Endothelial cell of umbilical vein (primary cell): ENCODE measurements around the gene EEIG1. TPM values are rescaled to one million over a fixed set of nuclear protein-coding genes. Genes with fewer than 3 reads are reported as not detected.

ENCODE experiments used
- BruUV-seq: library from RNA; stranded (reverse); fragments of 400-500 nt; replicated peaks from 2 replicates; lab custom pipeline; 2021; lab: Mats Ljungman, UMichigan
- CTCF ChIA-PET: fragments of 300-600, 350-600 bp; sonication (Branson Sonifier 250); formaldehyde crosslinking; loops from one replicate; lab custom pipeline; 2021; ENCODE audit warnings: antibody characterized with exemption, inconsistent platforms; lab: Charles Lee
- POLR2A ChIA-PET: fragments of 300-600, 350-600 bp; sonication (Branson Sonifier 250); formaldehyde crosslinking; loops from one replicate; lab custom pipeline; 2021; ENCODE audit warnings: antibody characterized with exemption, inconsistent platforms; lab: Charles Lee
- DNase-seq: peaks from one replicate; pipeline ENCODE4 v3.0.0-alpha.2; 2011; ENCODE audit warnings: low read depth, low spot score
- FAIRE-seq: peaks from 2 replicates; lab custom pipeline; 2011; peaks lifted over from hg19 to GRCh38; lab: Jason Lieb, UNC
- H2AFZ ChIP-seq: 2 replicates; pipeline ENCODE4 v1.6.0; 2012; ENCODE audit warnings: low read depth, low read length, control low read depth, inconsistent platforms
- H3K27ac ChIP-seq: 2 replicates; pipeline ENCODE4 v1.5.1; 2011; ENCODE audit warnings: low read depth, mild to moderate bottlenecking, control low read depth, low read length, moderate library complexity; ENCODE audit not compliant: insufficient read depth
- H3K27me3 ChIP-seq, 2 experiments: 2 replicates each; pipeline versions ENCODE4 v1.6.0 to v1.6.1; 2011; ENCODE audit warnings: low read length in 2 of 2, mixed read lengths in 1 of 2; ENCODE audit not compliant: control insufficient read depth in 2 of 2, insufficient read depth in 2 of 2
- H3K36me3 ChIP-seq, 2 experiments: 2 replicates in 1 of 2; 3 replicates in 1 of 2; pipeline ENCODE4 v1.5.1; 2011; ENCODE audit warnings: low read length in 2 of 2, mild to moderate bottlenecking in 1 of 2, moderate library complexity in 1 of 2; ENCODE audit not compliant: control insufficient read depth in 2 of 2, insufficient read depth in 2 of 2; ENCODE audit errors: extremely low read depth in 1 of 2
- H3K4me1 ChIP-seq: 3 replicates; pipeline ENCODE4 v1.5.1; 2011; ENCODE audit warnings: mild to moderate bottlenecking, low read length; ENCODE audit not compliant: control insufficient read depth, insufficient read depth; ENCODE audit errors: extremely low read depth
- H3K4me2 ChIP-seq: 2 replicates; pipeline ENCODE4 v1.6.1; 2011; ENCODE audit warnings: low read length, control low read depth, mixed read lengths; ENCODE audit not compliant: insufficient read depth
- H3K4me3 ChIP-seq, 3 experiments: fragments of 200-600 bp in 1 of 3; sonication (generic), shearing (Covaris generic) in 1 of 3; replicated peaks in 1 of 3; 2 replicates each; pipeline ENCODE4 v1.5.1; 2011 to 2016; ENCODE audit warnings: control low read depth in 3 of 3, low read length in 3 of 3, mild to moderate bottlenecking in 2 of 3, inconsistent platforms in 1 of 3, low read depth in 1 of 3, moderate library complexity in 1 of 3; ENCODE audit not compliant: insufficient read depth in 1 of 3
- H3K79me2 ChIP-seq: 2 replicates; pipeline ENCODE4 v1.6.0; 2012; ENCODE audit warnings: low read length, inconsistent platforms; ENCODE audit not compliant: control insufficient read depth, insufficient read depth
- H3K9ac ChIP-seq: replicated peaks from 2 replicates; pipeline ENCODE3; 2011; ENCODE audit warnings: low read length, control low read depth; ENCODE audit not compliant: insufficient read depth; ENCODE audit errors: extremely low read depth
- H3K9me1 ChIP-seq: replicated peaks from 3 replicates; pipeline ENCODE4 v1.6.0; 2011; ENCODE audit warnings: mild to moderate bottlenecking, low read length; ENCODE audit not compliant: control insufficient read depth, insufficient read depth; ENCODE audit errors: extremely low read depth
- H3K9me3 ChIP-seq: replicated peaks from 2 replicates; pipeline ENCODE4 v1.5.1; 2012; ENCODE audit warnings: low read length, inconsistent platforms; ENCODE audit not compliant: control insufficient read depth, insufficient read depth
- H4K20me1 ChIP-seq: replicated peaks from 2 replicates; pipeline ENCODE3; 2011; ENCODE audit warnings: mild to moderate bottlenecking, low read length; ENCODE audit not compliant: control insufficient read depth, insufficient read depth; ENCODE audit errors: extremely low read depth
- CTCF ChIP-seq, 2 donors: IDR thresholded peaks; 1 replicate in 1 of 2; 2 replicates in 1 of 2; pipeline ENCODE4 v1.5.1; 2011; ENCODE audit warnings: low read length in 2 of 2, mild to moderate bottlenecking in 2 of 2, moderate library complexity in 2 of 2, control low read depth in 1 of 2, inconsistent platforms in 1 of 2, low read depth in 1 of 2; ENCODE audit not compliant: insufficient read depth in 1 of 2; ENCODE audit errors: extremely low read depth in 1 of 2
- EZH2 ChIP-seq: IDR thresholded peaks from 2 replicates; pipeline ENCODE4 v1.6.1; 2012; ENCODE audit warnings: borderline replicate concordance, low read depth, mild to moderate bottlenecking, moderate library complexity, low read length, inconsistent platforms; ENCODE audit not compliant: severe bottlenecking
- FOS ChIP-seq: IDR thresholded peaks from 2 replicates; pipeline ENCODE4 v1.6.1; 2011; ENCODE audit warnings: mild to moderate bottlenecking, low read length, moderate library complexity, borderline replicate concordance; ENCODE audit not compliant: insufficient read depth
- GATA2 ChIP-seq: IDR thresholded peaks from 2 replicates; pipeline ENCODE4 v1.7.0; 2011; ENCODE audit warnings: low read depth, mild to moderate bottlenecking, moderate library complexity, mixed read lengths, low read length; ENCODE audit not compliant: insufficient read length, insufficient read depth
- JUN ChIP-seq: IDR thresholded peaks from 2 replicates; pipeline ENCODE4 v1.6.1; 2011; ENCODE audit warnings: borderline replicate concordance, low read depth; ENCODE audit not compliant: insufficient read length, insufficient read depth
- MAX ChIP-seq: IDR thresholded peaks from 2 replicates; pipeline ENCODE4 v1.6.1; 2011; ENCODE audit not compliant: insufficient read depth, insufficient read length
- MYC ChIP-seq: IDR thresholded peaks from one replicate; pipeline ENCODE4 v1.6.1; 2011; ENCODE audit warnings: mild to moderate bottlenecking, low read depth, low read length
- POLR2A ChIP-seq: IDR thresholded peaks from 2 replicates; pipeline ENCODE4 v1.6.1; 2012; ENCODE audit warnings: low read depth, mild to moderate bottlenecking, control low read depth, low read length
- POLR2AphosphoS5 ChIP-seq: IDR thresholded peaks from 2 replicates; pipeline ENCODE4 v1.6.1; 2012; ENCODE audit warnings: low read depth, mild to moderate bottlenecking, control low read depth, low read length, moderate library complexity; ENCODE audit not compliant: insufficient read depth
- dilution Hi-C: fragments of 300-500 bp; cut with MboI; formaldehyde crosslinking; loops from one replicate; pipeline ENCODE4 v1.15.0; 2019; ENCODE audit warnings: low sequenced_read_pairs; ENCODE audit not compliant: extremely low pct_ligation_motif_present
- intact Hi-C: fragments of 100-400 bp; cut with micrococcal nuclease; formaldehyde crosslinking; loops from one replicate; pipeline ENCODE4 v1.10.0; 2022
- polyA plus RNA-seq, 4 experiments: library from polyadenylated mRNA; depleted of rRNA in 3 of 4; stranded (reverse) in 3 of 4; unstranded in 1 of 4; fragments of >200 nt; gene quantifications; 2 replicates each; pipeline versions ENCODE4 v1.2.1 to v1.2.3, GENCODE V29; 2011 to 2012; ENCODE audit warnings: missing spikeins in 1 of 4
- total RNA-seq: library from RNA; stranded (reverse); gene quantifications from 2 replicates; pipeline ENCODE4 v1.2.3, GENCODE V29; 2021

EEIG1 gene
- total and polyA plus RNA-seq, 2 donors (not counting 3 experiments of a cell fraction or from before 2014, with no cell fraction given): 8.4 to 19.0 TPM

- DNase-seq: no peak
- TF ChIP-seq POLR2A (no peak), FOS (no peak)
- intact Hi-C loops: loop anchor here (2.0 kb wide), 2 partner anchors 19 to 83 kb away; no protein-coding TSS in a partner anchor
- no peak for FAIRE-seq
- H3K79me2 ChIP-seq: no peaks in the 10 kb centered on the region
- no peaks in the 10 kb centered on the region for H3K27me3 ChIP-seq
- ChIA-PET CTCF (interaction anchor here (1.0 to 3.6 kb wide), 5 partner anchors 9 to 83 kb away, joined by 3 to 35 read pairs (median 5); partner anchors contain the start of gene EEIG1), POLR2A (no interaction called here)
- H3K36me3 ChIP-seq: no peaks in the 10 kb centered on the region
- no peak overlapping the region for H3K4me2 ChIP-seq
- H3K9me1 ChIP-seq: no peaks in the 10 kb centered on the region
- dilution Hi-C loops: no loop called here
- H4K20me1 ChIP-seq: no peaks in the 10 kb centered on the region
- peaks cover 13% of the 10 kb centered on the region for H3K4me1 ChIP-seq
- no TSS peak for BruUV-seq
- no peak overlapping the region for H3K27ac ChIP-seq
- H3K9ac ChIP-seq: no peak overlapping the region
- no peak overlapping the region for H2AFZ ChIP-seq
- H3K9me3 ChIP-seq: no peaks in the 10 kb centered on the region
- H3K4me3 ChIP-seq: no peak overlapping the region
Measured at GRCh38 chr9:128025736-128026135, 44.9 kb upstream of the EEIG1 start.

- BruUV-seq: no TSS peak
- Histone ChIP-seq H4K20me1 (no peaks in the 10 kb centered on the region), H3K9ac (no peak overlapping the region), H2AFZ (no peak overlapping the region), H3K9me3 (no peaks in the 10 kb centered on the region), H3K4me2 (no peak overlapping the region), H3K9me1 (no peaks in the 10 kb centered on the region), H3K4me1 (peaks cover 13% of the 10 kb centered on the region), H3K27ac (no peak overlapping the region), H3K27me3 (no peaks in the 10 kb centered on the region), H3K4me3 (no peak overlapping the region), H3K36me3 (no peaks in the 10 kb centered on the region), H3K79me2 (no peaks in the 10 kb centered on the region)
- no peak for FAIRE-seq
- dilution Hi-C loops (no loop called here), intact Hi-C loops (no loop called here)
- no peak for TF ChIP-seq POLR2AphosphoS5
- TF ChIP-seq FOS: no peak
- no peak for TF ChIP-seq POLR2A
- TF ChIP-seq MYC: no peak
- no peak for TF ChIP-seq CTCF (IDR thresholded peaks at IDR 0.05; ENCODE audit: extremely low read depth in 1 of 2, insufficient read depth in 1 of 2, low read depth in 1 of 2, low read length in 2 of 2)
- no peak for TF ChIP-seq MAX
- no peak for TF ChIP-seq EZH2
- no peak for TF ChIP-seq GATA2
- TF ChIP-seq JUN: no peak
- no peak for DNase-seq
- ChIA-PET POLR2A (no interaction called here), CTCF (interaction anchor here (1.0 to 3.6 kb wide), 4 partner anchors 8 to 82 kb away, joined by 3 to 35 read pairs (median 4); partner anchors contain the start of gene EEIG1)
Measured at GRCh38 chr9:128024761-128025308, 44.0 kb upstream of the EEIG1 start.
